HK-2 (cell line): ENCODE data around the gene IFT81.

Experiments
- DNase-seq: peaks from one replicate; pipeline ENCODE4 v3.0.0-alpha.2; 2018; ENCODE audit not compliant: unreplicated experiment

Gene IFT81

GRCh38 chr12:110157539-110157938 lies 33.4 kb downstream of the IFT81 start:
- no peak for DNase-seq

GRCh38 chr12:110159671-110160245 lies 35.6 kb downstream of the IFT81 start:
- DNase-seq = no peak

GRCh38 chr12:110165540-110166159 lies 41.5 kb downstream of the IFT81 start:
- no peak for DNase-seq

- no peak for DNase-seq
Observed at GRCh38 chr12:110168732-110169455, 44.7 kb downstream of the IFT81 start.

GRCh38 chr12:110170535-110171185 lies 46.5 kb downstream of the IFT81 start:
- no peak for DNase-seq

- DNase-seq = no peak
Observed at GRCh38 chr12:110171186-110171538, 47.0 kb downstream of the IFT81 start.

- no peak for DNase-seq
Observed at GRCh38 chr12:110171636-110172035, 47.5 kb downstream of the IFT81 start.

- no peak for DNase-seq
Observed at GRCh38 chr12:110174373-110174996, 50.3 kb downstream of the IFT81 start.

GRCh38 chr12:110175201-110175600 lies 51.0 kb downstream of the IFT81 start:
- DNase-seq = no peak

DNA sequence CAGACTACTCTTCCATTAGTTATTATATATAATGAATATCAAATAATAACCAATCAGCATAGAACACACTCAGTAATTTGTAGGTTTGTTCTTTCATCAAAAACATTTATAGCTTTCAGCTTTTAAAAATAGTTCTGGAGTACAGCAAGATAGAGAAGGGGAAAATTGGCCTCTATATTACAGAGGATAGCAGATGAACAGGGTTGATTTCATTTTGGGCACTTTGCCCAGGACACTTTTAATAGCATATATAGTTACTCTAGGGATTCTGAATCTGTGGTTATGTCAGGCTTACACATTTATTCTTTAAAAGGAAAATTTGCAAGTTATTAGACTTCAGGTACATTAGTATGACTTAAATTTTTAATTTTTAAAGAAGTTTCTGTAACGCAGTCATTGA lies 52.6 kb downstream of the IFT81 start:
- DNase-seq = no peak

- peak; percentile 28 for DNase-seq
Observed at GRCh38 chr12:110179291-110179690, 55.1 kb downstream of the IFT81 start.

- no peak for DNase-seq
Observed at GRCh38 chr12:110180591-110181005, 56.4 kb downstream of the IFT81 start.

- DNase-seq = no peak
Observed at GRCh38 chr12:110182281-110182680, 58.1 kb downstream of the IFT81 start.

- DNase-seq = no peak
Observed at GRCh38 chr12:110183386-110183785, 59.2 kb downstream of the IFT81 start.

- no peak for DNase-seq
Observed at GRCh38 chr12:110185626-110186025, 61.5 kb downstream of the IFT81 start.

GRCh38 chr12:110186059-110186458 lies 61.9 kb downstream of the IFT81 start:
- DNase-seq = no peak

DNA sequence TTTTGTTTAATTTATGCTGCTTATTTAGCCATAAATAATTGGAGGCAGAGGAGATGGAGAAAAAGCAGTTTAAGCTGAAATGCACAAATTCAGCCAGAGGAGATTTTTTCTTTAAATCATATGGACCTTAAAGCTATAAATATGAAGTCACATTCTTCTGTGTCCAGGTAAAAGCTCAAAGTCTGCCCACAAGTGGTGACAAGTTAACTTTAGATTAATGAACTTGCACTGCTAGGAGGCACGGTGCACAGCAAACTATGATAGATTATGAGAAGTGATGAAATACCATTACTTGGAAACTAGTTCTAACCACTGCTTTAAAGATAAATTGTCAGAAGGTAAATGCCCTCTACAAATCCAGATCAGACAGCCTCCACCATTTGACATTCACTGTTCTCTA lies 69.0 kb downstream of the IFT81 start:
- no peak for DNase-seq

- no peak for DNase-seq
Observed at GRCh38 chr12:110197003-110197402, 72.8 kb downstream of the IFT81 start.

DNA sequence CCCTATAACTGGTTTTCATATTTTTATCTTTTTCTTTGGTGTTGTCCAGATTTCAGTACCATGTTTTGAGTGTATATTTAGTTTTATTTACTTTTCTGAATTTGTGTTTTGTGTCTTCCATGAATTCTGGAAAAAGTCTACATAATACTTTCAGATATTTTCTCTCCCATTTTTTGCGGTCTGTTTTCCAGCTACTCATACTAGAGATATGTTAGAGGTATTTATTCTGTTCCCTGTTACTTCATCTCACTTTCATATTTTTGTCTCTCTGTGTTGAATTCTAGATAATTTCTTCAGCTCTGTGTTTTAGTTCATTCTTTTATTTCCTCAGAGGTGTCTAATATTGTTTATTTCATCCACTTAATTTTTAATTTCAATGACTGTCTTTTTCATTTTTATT lies 74.2 kb downstream of the IFT81 start:
- no peak for DNase-seq

- no peak for DNase-seq
Observed at GRCh38 chr12:110199339-110200123, 75.4 kb downstream of the IFT81 start.

DNA sequence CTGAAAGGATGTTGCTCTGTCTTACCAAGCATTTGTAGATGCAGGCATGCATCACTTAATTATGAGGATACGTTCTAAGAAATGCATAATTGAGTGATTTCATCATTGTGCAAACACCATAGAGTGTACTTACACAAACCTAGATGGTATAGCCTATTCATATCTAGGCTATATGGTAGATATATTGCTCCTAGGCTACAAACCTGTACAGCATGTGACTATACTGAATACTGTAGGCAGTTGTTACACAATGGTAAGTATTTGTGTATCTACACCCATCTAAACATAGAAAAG lies 75.9 kb downstream of the IFT81 start:
- DNase-seq = no peak

GRCh38 chr12:110201995-110202394 lies 77.8 kb downstream of the IFT81 start:
- no peak for DNase-seq
